Small intestine (tissue), 7 donors: ENCODE data around the gene ALDH1L1. TPM values are rescaled to one million over a fixed set of nuclear protein-coding genes. Genes with fewer than 3 reads are reported as not detected.

ENCODE experiments used
- DNase-seq, 2 donors: peaks; one replicate each; pipeline versions ENCODE4 v3.0.0 to v3.0.0-alpha.2; 2013
- FAIRE-seq: peaks from 2 replicates; lab custom pipeline; 2012; peaks lifted over from hg19 to GRCh38; lab: Jason Lieb, UNC
- H3K27ac ChIP-seq, 3 donors: one replicate each; pipeline ENCODE4 v1.5.1; 2013; ENCODE audit warnings: low read length in 2 of 3, mild to moderate bottlenecking in 2 of 3, control low read depth in 1 of 3, inconsistent platforms in 1 of 3, low read depth in 1 of 3, moderate library complexity in 1 of 3
- H3K27me3 ChIP-seq, 3 donors: one replicate each; pipeline ENCODE4 v1.6.1; 2013; ENCODE audit warnings: low read length in 3 of 3, inconsistent platforms in 1 of 3; ENCODE audit not compliant: control insufficient read depth in 3 of 3, insufficient read depth in 3 of 3
- H3K36me3 ChIP-seq, 3 donors: one replicate each; pipeline ENCODE4 v1.6.1; 2013; ENCODE audit warnings: low read length in 3 of 3, inconsistent platforms in 1 of 3, low read depth in 1 of 3, mild to moderate bottlenecking in 1 of 3, moderate library complexity in 1 of 3; ENCODE audit not compliant: control insufficient read depth in 3 of 3, insufficient read depth in 2 of 3
- H3K4me1 ChIP-seq, 3 donors: one replicate each; pipeline ENCODE4 v1.6.1; 2013; ENCODE audit warnings: low read length in 2 of 3, inconsistent platforms in 1 of 3, low read depth in 1 of 3, mild to moderate bottlenecking in 1 of 3, moderate library complexity in 1 of 3; ENCODE audit not compliant: control insufficient read depth in 3 of 3, insufficient read depth in 2 of 3
- H3K4me3 ChIP-seq, 3 donors: one replicate each; pipeline ENCODE4 v1.5.1; 2013; ENCODE audit warnings: low read length in 3 of 3, control low read depth in 1 of 3, inconsistent platforms in 1 of 3, low read depth in 1 of 3, mild to moderate bottlenecking in 1 of 3, moderate library complexity in 1 of 3
- H3K9me3 ChIP-seq, 2 donors: one replicate each; pipeline ENCODE4 v1.6.1; 2013; ENCODE audit warnings: low read depth in 1 of 2, low read length in 1 of 2; ENCODE audit not compliant: control insufficient read depth in 2 of 2, insufficient read depth in 1 of 2
- WGBS, 3 donors: extraction: QIAGEN DNeasy Blood & Tissue Kit; methylation state at CpG; one replicate each; pipeline ENCODE4 v1.1.7; 2013; 5-methylcytosine and 5-hydroxymethylcytosine counted together
- polyA plus RNA-seq, 4 donors: library from polyadenylated mRNA; stranded (reverse) in 3 of 4; unstranded in 1 of 4; fragments of 200-250 nt in 3 of 4; fragments of 120-200 nt in 1 of 4; gene quantifications; one replicate each; pipeline versions ENCODE4 v1.2.1 to v1.2.3, GENCODE V29; 2013
- donor health status: healthy with polysubstance abuse.
- donor health status: control.
- donor health status: control.
- donor health status: Bipolar disorder and iron deficiency.
- donor health status: healthy.

ALDH1L1 gene
- polyA plus RNA-seq, 4 donors: 0.27 to 58.7 (median 2.5) TPM

DNA sequence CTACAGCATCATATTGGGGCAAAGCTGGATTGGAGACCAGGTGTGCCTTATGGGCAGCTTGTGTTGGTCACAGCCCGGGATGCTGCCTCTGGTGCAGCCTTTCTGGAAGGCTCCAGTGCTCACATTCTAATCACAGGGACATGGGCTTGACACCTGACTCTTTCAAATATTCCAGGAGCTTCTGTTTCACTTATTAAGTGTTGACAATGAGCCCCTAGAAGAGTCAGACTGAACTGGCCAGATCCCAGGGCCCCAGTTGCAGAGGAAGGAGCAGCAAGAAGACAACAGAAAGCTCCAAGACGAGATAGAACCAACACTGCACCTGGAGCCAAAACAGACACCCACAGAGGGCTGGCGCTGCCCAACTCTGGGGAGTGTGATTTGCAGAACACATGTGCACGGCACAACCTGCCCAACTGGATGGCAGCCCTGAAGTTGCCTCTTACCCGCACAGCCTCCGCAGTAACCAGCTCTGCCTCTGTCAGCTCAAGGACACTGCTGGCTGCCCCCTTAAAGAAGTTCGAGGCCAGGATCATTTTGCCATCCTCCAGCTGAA is 30.3 kb downstream of the ALDH1L1 start:
- Histone ChIP-seq H3K27me3 (no peaks in the 10 kb centered on the region), H3K4me3 (no peak overlapping the region), H3K36me3 (peaks cover 0 to 62% (median 0%) of the 10 kb centered on the region in 3 donors), H3K4me1 (no peaks in the 10 kb centered on the region), H3K27ac (no peak overlapping the region), H3K9me3 (no peaks in the 10 kb centered on the region)
- no peak for DNase-seq
- 77 to 84% (median 83%) methylated on average over 7 of the region's 7 CpGs for WGBS, 3 donors
- no peak for FAIRE-seq

DNA sequence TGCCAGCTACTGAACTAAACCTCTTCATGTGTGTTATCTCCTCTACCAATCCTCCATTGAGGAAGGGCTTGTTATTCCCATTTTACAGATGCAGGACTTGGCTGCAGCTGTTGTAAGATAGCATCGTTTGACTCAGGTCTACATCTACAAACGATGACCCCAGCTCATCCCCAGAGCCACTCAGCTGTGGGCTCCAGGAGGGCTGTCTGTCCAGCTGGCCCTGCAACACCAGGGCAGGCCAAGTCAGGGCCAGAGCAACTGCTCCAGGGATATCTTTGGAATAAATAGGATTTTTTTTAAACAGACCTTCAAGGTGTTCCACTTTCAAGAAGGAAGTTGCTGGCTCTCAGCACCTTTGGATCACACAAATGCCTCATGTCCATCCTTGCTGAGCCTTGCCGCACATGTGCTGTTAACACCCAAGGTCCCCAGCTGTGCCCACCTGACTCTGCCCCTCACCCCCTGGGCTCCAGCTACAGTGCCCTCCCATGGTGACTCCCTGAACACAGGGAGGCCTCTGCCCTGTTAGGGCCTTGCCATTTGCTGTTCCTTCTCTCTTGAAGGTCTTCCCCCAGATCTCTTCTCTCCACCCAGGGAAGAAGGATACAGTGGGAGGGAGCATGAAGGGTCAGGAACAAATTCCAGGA is 31.0 kb downstream of the ALDH1L1 start:
- Histone ChIP-seq H3K36me3 (peaks cover 0 to 56% (median 0%) of the 10 kb centered on the region in 3 donors), H3K27me3 (no peaks in the 10 kb centered on the region), H3K4me1 (no peaks in the 10 kb centered on the region), H3K9me3 (no peaks in the 10 kb centered on the region), H3K27ac (no peak overlapping the region), H3K4me3 (no peak overlapping the region)
- no peak for FAIRE-seq
- DNase-seq: no peak
- 83 to 89% (median 88%) methylated on average over 3 of the region's 3 CpGs for WGBS, 3 donors

DNA sequence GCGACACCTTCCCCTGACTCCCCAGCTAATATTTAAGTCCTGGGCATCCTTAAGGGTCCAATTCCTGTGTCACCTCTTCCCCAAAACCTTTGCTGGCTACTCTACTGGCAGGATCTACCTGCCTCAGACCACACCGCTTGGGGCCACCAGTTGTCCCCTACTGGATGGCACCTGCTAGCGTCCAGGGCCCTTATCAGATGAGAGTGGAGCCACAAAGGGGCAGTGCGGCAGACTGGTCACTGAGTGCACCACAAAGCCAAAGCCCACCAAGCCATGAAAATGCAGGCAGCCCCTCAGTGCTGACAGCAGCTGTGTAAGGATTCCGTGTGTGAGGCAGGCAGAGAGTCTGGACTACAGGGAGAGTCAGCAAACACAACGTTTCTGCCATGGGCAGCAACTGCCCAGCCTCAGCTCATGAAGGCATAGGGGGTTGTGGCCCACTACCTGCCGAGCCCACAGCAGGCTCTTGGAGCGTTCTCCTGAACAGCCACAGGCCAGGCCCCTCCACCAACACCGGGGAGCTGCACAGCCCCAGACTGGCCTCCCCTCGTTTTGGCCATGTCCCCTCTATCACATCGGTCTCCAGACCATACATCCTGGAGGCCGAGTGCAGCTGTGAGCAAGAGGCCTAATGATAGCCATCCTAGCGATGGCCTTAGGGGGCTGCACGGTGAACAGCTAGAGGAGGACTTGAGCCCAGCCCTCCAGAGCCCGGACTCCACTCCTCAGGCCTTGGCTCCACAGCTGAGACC is 32.3 kb downstream of the ALDH1L1 start:
- Histone ChIP-seq H3K36me3 (peaks cover 0 to 44% (median 0%) of the 10 kb centered on the region in 3 donors), H3K4me3 (no peak overlapping the region), H3K27me3 (peaks cover 0 to 3% (median 0%) of the 10 kb centered on the region in 3 donors), H3K4me1 (no peaks in the 10 kb centered on the region), H3K9me3 (no peaks in the 10 kb centered on the region), H3K27ac (no peak overlapping the region)
- 75 to 82% (median 82%) methylated on average over 15 of the region's 15 CpGs for WGBS, 3 donors
- DNase-seq: no peak
- FAIRE-seq: no peak

DNA sequence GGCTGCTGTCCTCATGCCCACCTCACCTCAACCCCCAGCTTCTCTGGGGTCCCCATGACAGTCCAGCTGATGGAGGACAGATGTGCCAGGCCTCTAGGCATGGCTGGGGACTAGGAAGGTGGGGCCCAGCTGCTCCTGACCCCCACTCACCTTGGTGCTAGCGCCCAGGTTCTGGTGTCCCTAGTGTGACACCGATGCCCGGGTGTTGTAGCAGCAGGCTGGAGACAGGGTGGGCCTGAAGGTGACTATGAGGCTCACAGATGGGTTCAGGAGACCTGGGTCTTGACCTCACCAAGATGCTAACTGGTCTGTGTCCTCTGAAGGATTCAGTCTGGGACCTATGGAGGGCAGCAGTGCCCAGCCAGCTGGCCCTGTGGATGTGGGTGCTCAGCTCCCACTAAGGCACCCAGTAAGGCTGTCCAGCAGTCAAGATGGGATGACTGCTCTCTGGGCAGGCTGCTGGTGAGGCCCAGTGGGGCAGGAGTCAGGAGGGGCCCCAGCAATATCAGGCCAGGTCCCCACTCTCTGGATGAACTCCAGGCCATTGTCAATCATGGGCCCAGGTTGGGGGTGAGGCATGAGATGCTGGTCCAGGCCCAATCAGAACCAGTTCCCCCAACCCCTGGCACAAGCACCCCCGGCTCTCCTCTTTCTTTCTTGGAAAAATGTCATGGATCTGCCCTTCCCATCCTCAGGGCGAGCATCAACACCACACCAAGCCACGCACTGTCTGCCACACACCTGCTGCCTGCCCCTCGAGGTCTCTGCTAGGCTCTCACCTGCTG is 33.0 kb downstream of the ALDH1L1 start:
- FAIRE-seq: no peak
- no peak overlapping the region for H3K27ac ChIP-seq
- no peak for DNase-seq
- H3K9me3 ChIP-seq: no peaks in the 10 kb centered on the region
- H3K4me3 ChIP-seq: no peak overlapping the region
- H3K4me1 ChIP-seq: no peaks in the 10 kb centered on the region
- H3K27me3 ChIP-seq: peaks cover 0 to 5% (median 0%) of the 10 kb centered on the region in 3 donors
- WGBS, 3 donors: 73 to 88% (median 81%) methylated on average over 7 of the region's 7 CpGs
- peaks cover 0 to 36% (median 0%) of the 10 kb centered on the region in 3 donors for H3K36me3 ChIP-seq

DNA sequence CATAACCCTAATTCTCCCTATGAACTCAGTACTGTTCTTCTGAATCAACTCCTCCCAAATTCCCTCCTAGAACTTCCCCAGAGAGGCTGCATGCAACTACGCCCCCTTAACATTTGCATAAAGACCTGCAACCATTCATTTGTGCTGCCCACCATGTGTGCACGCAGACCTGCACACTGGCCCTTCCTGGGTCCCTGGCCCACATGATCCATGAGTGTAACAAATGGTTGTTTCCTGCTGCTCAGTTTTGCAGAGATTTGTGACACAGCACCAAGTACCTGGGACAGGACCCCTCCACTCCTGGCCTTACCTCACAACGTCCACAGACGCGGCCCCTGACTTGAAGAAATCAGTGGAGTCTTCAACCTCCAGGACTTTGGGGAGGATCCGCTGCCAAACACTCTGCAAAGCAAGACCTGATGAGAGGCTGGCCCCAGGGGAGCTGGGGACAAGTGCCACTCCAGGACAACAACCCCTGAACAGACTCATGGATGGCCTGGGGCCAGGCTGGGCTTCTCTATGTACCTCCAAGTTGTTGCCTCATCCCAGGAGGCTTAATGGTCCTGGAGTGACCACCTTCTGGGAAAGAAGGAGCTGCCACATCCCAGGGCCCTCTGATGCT is 33.8 kb downstream of the ALDH1L1 start:
- H3K27me3 ChIP-seq: peaks cover 0 to 5% (median 0%) of the 10 kb centered on the region in 3 donors
- H3K9me3 ChIP-seq: no peaks in the 10 kb centered on the region
- no peaks in the 10 kb centered on the region for H3K4me1 ChIP-seq
- WGBS, 3 donors: 89 to 93% (median 90%) methylated on average over 6 of the region's 6 CpGs
- DNase-seq (no peak), FAIRE-seq (no peak)
- H3K36me3 ChIP-seq: peaks cover 0 to 32% (median 0%) of the 10 kb centered on the region in 3 donors
- no peak overlapping the region for H3K27ac ChIP-seq
- no peak overlapping the region for H3K4me3 ChIP-seq

DNA sequence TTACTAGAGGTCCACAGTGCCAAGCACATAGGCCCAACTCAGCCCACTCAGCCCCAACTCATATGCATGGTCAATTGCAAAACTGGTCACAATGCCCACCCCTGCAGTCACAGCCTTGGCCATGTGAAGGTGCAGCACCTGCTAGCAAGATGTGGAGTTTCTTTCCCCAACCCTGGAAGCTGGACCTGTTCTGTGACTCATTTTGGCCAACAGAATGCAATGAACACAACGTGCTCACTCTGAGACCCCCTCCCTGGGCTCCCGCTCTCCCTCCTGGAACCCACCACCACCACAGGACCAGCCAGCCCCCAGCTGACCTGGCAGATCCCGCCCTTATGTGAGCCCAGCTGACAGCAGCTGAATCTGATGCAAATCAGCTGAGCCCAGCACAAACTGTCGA is 34.4 kb downstream of the ALDH1L1 start:
- peaks cover 0 to 26% (median 0%) of the 10 kb centered on the region in 3 donors for H3K36me3 ChIP-seq
- H3K27ac ChIP-seq: no peak overlapping the region
- H3K4me3 ChIP-seq: no peak overlapping the region
- no peaks in the 10 kb centered on the region for H3K9me3 ChIP-seq
- 71 to 82% (median 76%) methylated on average over 4 of the region's 4 CpGs for WGBS, 3 donors
- DNase-seq (no peak), FAIRE-seq (no peak)
- H3K27me3 ChIP-seq: peaks cover 0 to 5% (median 0%) of the 10 kb centered on the region in 3 donors
- no peaks in the 10 kb centered on the region for H3K4me1 ChIP-seq

DNA sequence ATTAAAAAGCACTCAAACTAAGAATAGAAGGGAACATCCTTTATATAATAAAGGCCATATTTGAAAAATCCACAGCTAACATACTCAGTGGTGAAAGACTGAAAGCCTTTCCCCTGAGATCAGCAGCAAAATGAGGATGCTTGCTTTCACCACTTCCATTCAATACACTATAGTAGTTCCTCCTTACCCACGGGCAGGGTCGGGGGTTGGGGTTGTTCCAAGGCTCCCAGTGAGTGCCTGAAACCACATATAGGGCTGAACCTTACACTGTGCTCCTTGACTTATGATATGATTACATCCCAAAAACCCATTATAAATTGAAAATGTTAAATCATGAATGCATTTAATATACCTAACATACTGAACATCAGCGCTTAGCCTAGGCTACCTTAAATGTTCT is 37.7 kb downstream of the ALDH1L1 start:
- H3K27me3 ChIP-seq: peaks cover 0 to 5% (median 0%) of the 10 kb centered on the region in 3 donors
- FAIRE-seq: no peak
- no peaks in the 10 kb centered on the region for H3K9me3 ChIP-seq
- WGBS, 3 donors: 64 to 75% (median 66%) methylated on average over 3 of the region's 3 CpGs
- H3K4me3 ChIP-seq: no peak overlapping the region
- H3K36me3 ChIP-seq: peaks cover 0 to 13% (median 0%) of the 10 kb centered on the region in 3 donors
- H3K27ac ChIP-seq: no peak overlapping the region
- H3K4me1 ChIP-seq: no peaks in the 10 kb centered on the region
- no peak for DNase-seq
